Inferior parietal cortex (tissue), 1 donor: Measurements from ENCODE around the gene ESRP2.
A peak's percentile ranks its signal among the peaks of the same experiment; 100 is the strongest.

Experiments used
- DNase-seq: peaks from one replicate; pipeline ENCODE4 v3.0.0-alpha.2; 2016; ENCODE audit errors: extremely low spot score

Gene ESRP2

GRCh38 chr16:68263559-68264127 lies 27.7 kb upstream of the ESRP2 start:
- DNase-seq, result no peak

- no peak for DNase-seq
These were observed 23.3 kb upstream of the ESRP2 start for GRCh38 chr16:68259007-68259825.

GRCh38 chr16:68257906-68258800 lies 22.2 kb upstream of the ESRP2 start:
- DNase-seq, result no peak

- DNase-seq, result peak; percentile 32
These were observed 21.5 kb upstream of the ESRP2 start for GRCh38 chr16:68257251-68257905.

GRCh38 chr16:68255712-68256111 lies 19.8 kb upstream of the ESRP2 start:
- DNase-seq, result no peak

GRCh38 chr16:68253721-68254120 lies 17.8 kb upstream of the ESRP2 start:
- DNase-seq, result no peak

GRCh38 chr16:68252383-68252782 lies 16.5 kb upstream of the ESRP2 start:
- no peak for DNase-seq

- DNase-seq, result no peak
These were observed 15.9 kb upstream of the ESRP2 start for GRCh38 chr16:68251832-68252231.

GRCh38 chr16:68250951-68251350 lies 15.0 kb upstream of the ESRP2 start:
- DNase-seq, result no peak

GRCh38 chr16:68249371-68249770 lies 13.4 kb upstream of the ESRP2 start:
- no peak for DNase-seq

- no peak for DNase-seq
These were observed 12.0 kb upstream of the ESRP2 start for GRCh38 chr16:68247932-68248331.

GRCh38 chr16:68247400-68247799 lies 11.5 kb upstream of the ESRP2 start:
- DNase-seq, result no peak

GRCh38 chr16:68246666-68247065 lies 10.7 kb upstream of the ESRP2 start:
- no peak for DNase-seq

GRCh38 chr16:68246121-68246520 lies 10.2 kb upstream of the ESRP2 start:
- no peak for DNase-seq

- DNase-seq, result peak; percentile 84
These were observed 9.3 kb upstream of the ESRP2 start, which contains the start of gene PLA2G15 for GRCh38 chr16:68244903-68245853. Gene PLA2G15 (plus strand): TSS chr16:68245373. CDS start chr16:68245427, 54 bp downstream.

GRCh38 chr16:68244481-68244902 lies 8.6 kb upstream of the ESRP2 start:
- no peak for DNase-seq

GRCh38 chr16:68242926-68243858 lies 7.3 kb upstream of the ESRP2 start:
- no peak for DNase-seq

- no peak for DNase-seq
These were observed 6.2 kb upstream of the ESRP2 start for GRCh38 chr16:68242085-68242484.

GRCh38 chr16:68238029-68238345 lies 2.1 kb upstream of the ESRP2 start:
- no peak for DNase-seq
